Panc1 (cell line): ENCODE measurements around the gene DNAL4. TPM values are rescaled to one million over a fixed set of nuclear protein-coding genes. Genes with fewer than 3 reads are reported as not detected.

Experiments
- ATAC-seq: fragments of 200-7000 bp; cut with Tn5 transposase; 2 replicates; pipeline ENCODE4 v1.9.1; 2020; ENCODE audit warnings: mild to moderate bottlenecking, moderate library complexity
- BruUV-seq: library from RNA; stranded (reverse); fragments of 400-500 nt; replicated peaks from 2 replicates; lab custom pipeline; 2021; lab: Mats Ljungman, UMichigan
- CTCF ChIA-PET: fragments of 300-600 bp; sonication (Branson Sonifier 250); formaldehyde crosslinking; loops from one replicate; lab custom pipeline; 2022; ENCODE audit warnings: antibody characterized with exemption; lab: Charles Lee
- POLR2A ChIA-PET: fragments of 300-600 bp; sonication (Branson Sonifier 250); formaldehyde crosslinking; loops from one replicate; lab custom pipeline; 2022; ENCODE audit warnings: antibody characterized with exemption; lab: Charles Lee
- DNase-seq: peaks from one replicate; pipeline ENCODE4 v3.0.0-alpha.2; 2010; ENCODE audit warnings: low read depth, low spot score
- H3K27ac ChIP-seq: 2 replicates; pipeline ENCODE4 v1.5.1; 2011; ENCODE audit warnings: mild to moderate bottlenecking, low read length, inconsistent platforms
- H3K27me3 ChIP-seq: fragments of 200-500 bp; sonication (Bioruptor generic); 2 replicates; pipeline ENCODE4 v1.6.0; 2014; ENCODE audit warnings: low read length, inconsistent platforms; ENCODE audit not compliant: control insufficient read depth, insufficient read depth
- H3K36me3 ChIP-seq: fragments of 200-500 bp; sonication (Bioruptor generic); 2 replicates; pipeline ENCODE4 v1.5.1; 2014; ENCODE audit warnings: inconsistent platforms, mild to moderate bottlenecking, low read length, moderate library complexity; ENCODE audit not compliant: control insufficient read depth, insufficient read depth
- H3K4me1 ChIP-seq: 2 replicates; pipeline ENCODE4 v1.5.1; 2011; ENCODE audit warnings: inconsistent platforms, mild to moderate bottlenecking, low read length, moderate library complexity; ENCODE audit not compliant: control insufficient read depth, insufficient read depth
- H3K4me3 ChIP-seq, 2 experiments: 2 replicates each; pipeline ENCODE4 v1.5.1; 2011 to 2012; ENCODE audit warnings: low read depth in 2 of 2, low read length in 2 of 2, mild to moderate bottlenecking in 2 of 2, inconsistent platforms in 1 of 2, moderate library complexity in 1 of 2
- H3K9me3 ChIP-seq: fragments of 200-500 bp; sonication (Bioruptor generic); 2 replicates; pipeline ENCODE4 v1.5.1; 2014; ENCODE audit warnings: low read depth, mild to moderate bottlenecking, inconsistent platforms, low read length, moderate library complexity; ENCODE audit not compliant: control insufficient read depth, insufficient read depth
- POLR2AphosphoS5 ChIP-seq: IDR thresholded peaks from 2 replicates; pipeline ENCODE4 v1.6.1; 2012; ENCODE audit warnings: mild to moderate bottlenecking, low read depth, low read length, moderate library complexity
- SIN3A ChIP-seq: IDR thresholded peaks from 2 replicates; pipeline ENCODE4 v1.6.1; 2012; ENCODE audit warnings: low read depth, mild to moderate bottlenecking, low read length, moderate library complexity, borderline replicate concordance; ENCODE audit not compliant: insufficient read depth
- TCF7L2 ChIP-seq: IDR thresholded peaks from 2 replicates; pipeline ENCODE4 v1.6.1; 2011; ENCODE audit warnings: mild to moderate bottlenecking, low read depth, low read length, inconsistent platforms
- in situ Hi-C: cut with HindIII; loops from 2 replicates; pipeline ENCODE4 v1.10.0; 2016; ENCODE audit warnings: low sequenced_read_pairs, low pct_unique_long_range_greater_than_20kb
- intact Hi-C: fragments of 100-400 bp; cut with micrococcal nuclease; formaldehyde crosslinking; loops from one replicate; pipeline ENCODE4 v1.10.0; 2022; ENCODE audit not compliant: unreplicated experiment
- total RNA-seq: library from RNA; stranded (reverse); gene quantifications from one replicate; pipeline ENCODE4 v1.2.1, GENCODE V29; 2021; ENCODE audit not compliant: unreplicated experiment
- TF ChIP-seq, protein P1 (sequence below), 2 experiments: IDR thresholded peaks; 2 replicates each; pipeline ENCODE4 v1.6.1; 2011 to 2012; ENCODE audit warnings: low read depth in 2 of 2, control low read depth in 1 of 2, low read length in 1 of 2, mild to moderate bottlenecking in 1 of 2, moderate library complexity in 1 of 2; ENCODE audit not compliant: insufficient read depth in 1 of 2
- TF ChIP-seq, protein P2 (sequence below): fragments of 450-650 bp; IDR thresholded peaks from 2 replicates; pipeline ENCODE4 v1.5.1; 2017; ENCODE audit warnings: mild to moderate bottlenecking

The DNAL4 gene
- total RNA-seq, 1 experiment from 2014 or later, result 10.5 TPM

DNA sequence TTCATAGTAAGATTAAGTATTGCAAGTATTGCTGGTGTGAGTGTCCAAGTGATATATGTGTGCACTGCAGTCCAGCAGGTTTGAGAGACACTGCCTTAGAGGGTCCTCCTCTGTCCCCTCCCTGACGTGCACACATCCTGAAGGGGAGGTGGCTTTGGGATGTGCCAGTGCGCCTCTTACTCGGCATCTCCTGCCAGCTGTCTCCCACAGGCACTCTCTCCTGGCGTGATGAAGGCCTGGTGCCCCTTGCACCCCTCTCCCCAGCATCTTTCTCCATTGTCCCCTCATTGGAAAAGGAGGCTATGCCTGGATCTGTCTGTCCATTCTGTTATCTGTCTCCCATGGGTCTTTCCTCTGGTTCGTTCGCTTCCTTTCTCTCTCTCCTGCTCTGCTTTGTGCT is 64.0 kb downstream of the DNAL4 start:
- Histone ChIP-seq H3K36me3 (no peaks in the 10 kb centered on the region; the same call in 1 of the 2 replicates), H3K27me3 (no peaks in the 10 kb centered on the region), H3K27ac (no peak overlapping the region), H3K4me1 (no peaks in the 10 kb centered on the region), H3K9me3 (no peaks in the 10 kb centered on the region), H3K4me3 (no peak overlapping the region)
- ATAC-seq, result no peak
- POLR2A ChIA-PET, result no interaction called here
- BruUV-seq, result no TSS peak
- CTCF ChIA-PET, result no interaction called here
- no peak for DNase-seq
- intact Hi-C loops, result no loop called here
- TF ChIP-seq TCF7L2, result no peak
- TF ChIP-seq POLR2AphosphoS5, result no peak
- TF ChIP-seq, protein P1, sequence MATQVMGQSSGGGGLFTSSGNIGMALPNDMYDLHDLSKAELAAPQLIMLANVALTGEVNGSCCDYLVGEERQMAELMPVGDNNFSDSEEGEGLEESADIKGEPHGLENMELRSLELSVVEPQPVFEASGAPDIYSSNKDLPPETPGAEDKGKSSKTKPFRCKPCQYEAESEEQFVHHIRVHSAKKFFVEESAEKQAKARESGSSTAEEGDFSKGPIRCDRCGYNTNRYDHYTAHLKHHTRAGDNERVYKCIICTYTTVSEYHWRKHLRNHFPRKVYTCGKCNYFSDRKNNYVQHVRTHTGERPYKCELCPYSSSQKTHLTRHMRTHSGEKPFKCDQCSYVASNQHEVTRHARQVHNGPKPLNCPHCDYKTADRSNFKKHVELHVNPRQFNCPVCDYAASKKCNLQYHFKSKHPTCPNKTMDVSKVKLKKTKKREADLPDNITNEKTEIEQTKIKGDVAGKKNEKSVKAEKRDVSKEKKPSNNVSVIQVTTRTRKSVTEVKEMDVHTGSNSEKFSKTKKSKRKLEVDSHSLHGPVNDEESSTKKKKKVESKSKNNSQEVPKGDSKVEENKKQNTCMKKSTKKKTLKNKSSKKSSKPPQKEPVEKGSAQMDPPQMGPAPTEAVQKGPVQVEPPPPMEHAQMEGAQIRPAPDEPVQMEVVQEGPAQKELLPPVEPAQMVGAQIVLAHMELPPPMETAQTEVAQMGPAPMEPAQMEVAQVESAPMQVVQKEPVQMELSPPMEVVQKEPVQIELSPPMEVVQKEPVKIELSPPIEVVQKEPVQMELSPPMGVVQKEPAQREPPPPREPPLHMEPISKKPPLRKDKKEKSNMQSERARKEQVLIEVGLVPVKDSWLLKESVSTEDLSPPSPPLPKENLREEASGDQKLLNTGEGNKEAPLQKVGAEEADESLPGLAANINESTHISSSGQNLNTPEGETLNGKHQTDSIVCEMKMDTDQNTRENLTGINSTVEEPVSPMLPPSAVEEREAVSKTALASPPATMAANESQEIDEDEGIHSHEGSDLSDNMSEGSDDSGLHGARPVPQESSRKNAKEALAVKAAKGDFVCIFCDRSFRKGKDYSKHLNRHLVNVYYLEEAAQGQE (IDR thresholded peaks at IDR 0.05; ENCODE audit: insufficient read depth in 1 of 2, low read depth in 2 of 2, low read length in 1 of 2), result no peak
- TF ChIP-seq, protein P2, sequence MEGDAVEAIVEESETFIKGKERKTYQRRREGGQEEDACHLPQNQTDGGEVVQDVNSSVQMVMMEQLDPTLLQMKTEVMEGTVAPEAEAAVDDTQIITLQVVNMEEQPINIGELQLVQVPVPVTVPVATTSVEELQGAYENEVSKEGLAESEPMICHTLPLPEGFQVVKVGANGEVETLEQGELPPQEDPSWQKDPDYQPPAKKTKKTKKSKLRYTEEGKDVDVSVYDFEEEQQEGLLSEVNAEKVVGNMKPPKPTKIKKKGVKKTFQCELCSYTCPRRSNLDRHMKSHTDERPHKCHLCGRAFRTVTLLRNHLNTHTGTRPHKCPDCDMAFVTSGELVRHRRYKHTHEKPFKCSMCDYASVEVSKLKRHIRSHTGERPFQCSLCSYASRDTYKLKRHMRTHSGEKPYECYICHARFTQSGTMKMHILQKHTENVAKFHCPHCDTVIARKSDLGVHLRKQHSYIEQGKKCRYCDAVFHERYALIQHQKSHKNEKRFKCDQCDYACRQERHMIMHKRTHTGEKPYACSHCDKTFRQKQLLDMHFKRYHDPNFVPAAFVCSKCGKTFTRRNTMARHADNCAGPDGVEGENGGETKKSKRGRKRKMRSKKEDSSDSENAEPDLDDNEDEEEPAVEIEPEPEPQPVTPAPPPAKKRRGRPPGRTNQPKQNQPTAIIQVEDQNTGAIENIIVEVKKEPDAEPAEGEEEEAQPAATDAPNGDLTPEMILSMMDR, result no peak
- no peak for TF ChIP-seq SIN3A
- in situ Hi-C loops, result no loop called here

DNA sequence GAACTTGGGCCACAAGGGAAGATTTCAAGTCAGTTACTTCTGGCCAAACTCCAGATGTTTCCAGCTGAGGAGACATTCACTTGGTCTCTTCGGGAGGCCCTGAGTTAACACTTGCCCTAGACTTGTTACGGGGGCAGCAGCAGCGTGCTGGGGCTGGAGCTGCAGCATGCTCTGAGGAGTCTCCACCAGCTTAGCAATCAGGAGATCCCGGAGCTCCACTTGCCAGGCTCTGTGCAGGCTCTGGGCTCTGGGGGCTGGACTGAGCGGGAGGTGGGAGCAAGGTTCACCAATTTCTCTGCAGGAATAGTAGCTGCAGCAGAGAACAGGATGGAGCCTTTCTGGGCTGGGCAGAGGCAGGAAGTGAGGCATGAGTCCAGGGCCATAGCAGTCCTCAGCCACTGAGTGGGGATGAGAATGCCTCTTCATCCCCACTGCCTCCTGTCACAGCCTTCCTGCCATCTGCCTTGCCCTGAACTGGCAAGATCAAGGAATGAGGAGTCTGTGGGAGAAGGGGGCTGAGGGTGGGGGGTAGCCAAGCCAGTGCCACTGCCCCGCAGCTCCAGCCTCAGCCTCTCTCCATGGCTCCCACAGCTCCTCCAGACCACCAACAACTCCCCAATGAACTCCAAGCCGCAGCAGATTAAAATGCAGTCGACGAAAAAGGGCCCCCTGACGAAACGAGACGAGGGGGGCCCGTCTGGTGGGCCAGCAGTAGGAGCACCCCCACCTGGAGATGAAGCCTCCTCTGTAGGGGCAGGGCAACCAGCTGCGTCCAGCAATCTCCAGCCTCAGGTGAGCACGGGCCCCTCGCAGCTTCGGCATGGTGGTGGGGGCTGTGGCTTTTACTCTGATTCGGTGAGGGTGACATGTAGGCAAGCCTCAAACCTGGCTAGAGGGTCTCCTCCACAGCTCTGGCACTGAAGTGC is 64.8 kb downstream of the DNAL4 start:
- ATAC-seq (no peak), DNase-seq (no peak)
- H3K4me1 ChIP-seq, result no peaks in the 10 kb centered on the region
- no peaks in the 10 kb centered on the region for H3K9me3 ChIP-seq
- ChIA-PET CTCF (no interaction called here), POLR2A (interaction anchor here (0.6 kb wide), 1 partner anchor 575 kb away, joined by 5 read pairs; no protein-coding TSS in a partner anchor)
- TF ChIP-seq SIN3A (no peak), POLR2AphosphoS5 (no peak), TCF7L2 (no peak)
- TF ChIP-seq, protein P1 (IDR thresholded peaks at IDR 0.05; ENCODE audit: insufficient read depth in 1 of 2, low read depth in 2 of 2, low read length in 1 of 2), result no peak
- TF ChIP-seq, protein P2, result no peak
- H3K27ac ChIP-seq, result no peak overlapping the region
- H3K27me3 ChIP-seq, result no peaks in the 10 kb centered on the region
- BruUV-seq, result no TSS peak
- no peak overlapping the region for H3K4me3 ChIP-seq
- in situ Hi-C loops (no loop called here), intact Hi-C loops (no loop called here)
- no peaks in the 10 kb centered on the region; the same call in 1 of the 2 replicates for H3K36me3 ChIP-seq
